Hematopoietic multipotent progenitor cell treated with erythropoietin and hydrocortisone succinate and interleukin-3 and kit ligand, for 4 days (in vitro differentiated cells): ENCODE measurements around the gene SHMT1.
"Not testable (repeated sequence)": the region's sequence is repeated elsewhere in the genome, so short reads cannot be mapped to it uniquely, and the experiment has no call there.

Source experiments
- DNase-seq: peaks from one replicate; pipeline ENCODE4 v3.0.0-alpha.2; 2015

Gene SHMT1

GRCh38 chr17:18377437-18378204 is 14.3 kb upstream of the SHMT1 start, which contains the start of gene EVPLL:
Gene EVPLL (plus strand): TSS chr17:18377778. CDS start chr17:18380938, 3,160 bp downstream.
- DNase-seq = peak; percentile 89

GRCh38 chr17:18374216-18374615 is 10.9 kb upstream of the SHMT1 start:
- DNase-seq = no peak

GRCh38 chr17:18373181-18373580 is 9.8 kb upstream of the SHMT1 start:
- DNase-seq = peak; percentile 34

GRCh38 chr17:18371455-18371854 is 8.1 kb upstream of the SHMT1 start:
- DNase-seq = peak; percentile 29

- DNase-seq = no peak
These were observed 7.4 kb upstream of the SHMT1 start for GRCh38 chr17:18370761-18371160.

- DNase-seq = peak; percentile 40
These were observed 5.6 kb upstream of the SHMT1 start for GRCh38 chr17:18368946-18369345.

GRCh38 chr17:18364166-18364565 is 816 bp upstream of the SHMT1 start:
- no peak for DNase-seq

GRCh38 chr17:18362698-18363100 is 651 bp downstream of the SHMT1 start:
- DNase-seq = peak; percentile 67

GRCh38 chr17:18361837-18362697 is 1.3 kb downstream of the SHMT1 start:
- no peak for DNase-seq

GRCh38 chr17:18360518-18360917 is 2.8 kb downstream of the SHMT1 start:
- DNase-seq = no peak

- peak; percentile 27 for DNase-seq
These were observed 6.7 kb downstream of the SHMT1 start for GRCh38 chr17:18356624-18357023.

- no peak for DNase-seq
These were observed 9.8 kb downstream of the SHMT1 start for GRCh38 chr17:18353541-18353940.

GRCh38 chr17:18344021-18344420 is 19.3 kb downstream of the SHMT1 start:
- no peak for DNase-seq

- no peak for DNase-seq
These were observed 23.4 kb downstream of the SHMT1 start for GRCh38 chr17:18339933-18340332.

GRCh38 chr17:18338158-18338557 is 25.2 kb downstream of the SHMT1 start:
- not testable (repeated sequence) for DNase-seq

- no peak for DNase-seq
These were observed 30.4 kb downstream of the SHMT1 start for GRCh38 chr17:18332909-18333489.

GRCh38 chr17:18331879-18332278 is 31.5 kb downstream of the SHMT1 start:
- no peak for DNase-seq

- no peak for DNase-seq
These were observed 34.6 kb downstream of the SHMT1 start for GRCh38 chr17:18328643-18329204.

- no peak for DNase-seq
These were observed 35.8 kb downstream of the SHMT1 start for GRCh38 chr17:18327556-18327955.

- no peak for DNase-seq
These were observed 36.3 kb downstream of the SHMT1 start for GRCh38 chr17:18327093-18327492.

GRCh38 chr17:18326572-18326971 is 36.8 kb downstream of the SHMT1 start:
- DNase-seq = no peak

GRCh38 chr17:18326039-18326438 is 37.3 kb downstream of the SHMT1 start:
- DNase-seq = no peak
